DND-41 (cell line): ENCODE results near the gene SELENBP1.

Experiments
- CTCF ChIP-seq: IDR thresholded peaks from 2 replicates; pipeline ENCODE4 v1.5.1; 2012; ENCODE audit warnings: borderline replicate concordance, low read length, moderate library complexity, mild to moderate bottlenecking; ENCODE audit not compliant: poor library complexity, severe bottlenecking; ENCODE audit errors: extremely low read depth
- EZH2 ChIP-seq: IDR thresholded peaks from 3 replicates; pipeline ENCODE4 v1.6.1; 2012; ENCODE audit warnings: borderline replicate concordance, low read depth, mild to moderate bottlenecking, moderate library complexity, low read length, inconsistent platforms; ENCODE audit not compliant: severe bottlenecking

- TF ChIP-seq CTCF (peak; percentile 86), EZH2 (no peak)
These were observed 31.4 kb downstream of the SELENBP1 start for GRCh38 chr1:151340870-151341754.
